OCI-LY7 (cell line): ENCODE measurements around the gene CARS1. TPM values are rescaled to one million over a fixed set of nuclear protein-coding genes. Genes with fewer than 3 reads are reported as not detected.
A peak's percentile ranks its signal among the peaks of the same experiment; 100 is the strongest.

Experiments
- BruUV-seq: library from RNA; stranded (reverse); fragments of 400-500 nt; replicated peaks from 2 replicates; lab custom pipeline; 2021; lab: Mats Ljungman, UMichigan
- CTCF ChIA-PET: fragments of 300-600 bp; sonication (Branson Sonifier 250); formaldehyde crosslinking; loops from one replicate; lab custom pipeline; 2022; ENCODE audit warnings: antibody characterized with exemption; ENCODE audit not compliant: unreplicated experiment; lab: Charles Lee
- POLR2A ChIA-PET: fragments of 300-600 bp; sonication (Branson Sonifier 250); formaldehyde crosslinking; loops from one replicate; lab custom pipeline; 2022; ENCODE audit warnings: antibody characterized with exemption; lab: Charles Lee
- DNase-seq: peaks from one replicate; pipeline ENCODE4 v3.0.0-alpha.2; 2015; ENCODE audit warnings: low spot score
- H2AFZ ChIP-seq: fragments of 200-600 bp; sonication (generic), shearing (Covaris generic); 2 replicates; pipeline ENCODE4 v1.6.1; 2014; ENCODE audit warnings: mild to moderate bottlenecking, antibody characterized with exemption, low read length, moderate library complexity
- H3K27ac ChIP-seq: fragments of 200-600 bp; sonication (generic); 2 replicates; pipeline ENCODE4 v1.5.1; 2014; ENCODE audit warnings: mixed run types, low read depth, mild to moderate bottlenecking, moderate library complexity, low read length, inconsistent platforms; ENCODE audit not compliant: poor library complexity, severe bottlenecking
- H3K36me3 ChIP-seq: fragments of 200-600 bp; sonication (generic); 2 replicates; pipeline ENCODE4 v1.6.1; 2014; ENCODE audit warnings: mild to moderate bottlenecking, antibody characterized with exemption, low read length, moderate library complexity, mixed read lengths; ENCODE audit not compliant: insufficient read depth
- H3K4me1 ChIP-seq: fragments of 200-600 bp; sonication (generic); 2 replicates; pipeline ENCODE4 v1.5.1; 2014; ENCODE audit warnings: mild to moderate bottlenecking, low read length; ENCODE audit not compliant: insufficient read depth, poor library complexity, severe bottlenecking
- H3K4me2 ChIP-seq: fragments of 200-600 bp; sonication (generic); 2 replicates; pipeline ENCODE4 v1.6.1; 2014; ENCODE audit warnings: mild to moderate bottlenecking, low read length
- H3K4me3 ChIP-seq: fragments of 200-600 bp; sonication (generic); 2 replicates; pipeline ENCODE4 v1.5.1; 2014; ENCODE audit warnings: mild to moderate bottlenecking, low read depth, low read length; ENCODE audit not compliant: poor library complexity, severe bottlenecking
- H3K79me2 ChIP-seq: fragments of 200-600 bp; sonication (generic); 2 replicates; pipeline ENCODE4 v1.6.1; 2016; ENCODE audit warnings: low read depth, mild to moderate bottlenecking, low read length, moderate library complexity, mixed read lengths; ENCODE audit not compliant: insufficient read depth
- H3K9me2 ChIP-seq: fragments of 200-600 bp; sonication (generic); 2 replicates; pipeline ENCODE4 v1.6.1; 2016; ENCODE audit warnings: mild to moderate bottlenecking, low read length, mixed read lengths; ENCODE audit not compliant: insufficient read depth
- H3K9me3 ChIP-seq: fragments of 200-600 bp; sonication (generic); 2 replicates; pipeline ENCODE4 v1.6.1; 2014; ENCODE audit warnings: mild to moderate bottlenecking, mixed run types, low read length, mixed read lengths
- H4K20me1 ChIP-seq: fragments of 200-600 bp; sonication (generic); 2 replicates; pipeline ENCODE4 v1.6.1; 2014; ENCODE audit warnings: mild to moderate bottlenecking, antibody characterized with exemption, low read length, moderate library complexity, mixed read lengths; ENCODE audit not compliant: insufficient read depth
- EZH2phosphoT487 ChIP-seq: fragments of 200-600 bp; sonication (generic); IDR thresholded peaks from 2 replicates; pipeline ENCODE4 v1.6.1; 2018; ENCODE audit warnings: low read depth, borderline replicate concordance, mild to moderate bottlenecking, mixed run types, antibody characterized with exemption, low read length, moderate library complexity, mixed read lengths
- intact Hi-C: fragments of 100-400 bp; cut with micrococcal nuclease; formaldehyde crosslinking; loops from one replicate; pipeline ENCODE4 v1.10.0; 2022; ENCODE audit not compliant: unreplicated experiment
- total RNA-seq, 2 experiments: library from RNA; depleted of rRNA in 1 of 2; stranded (reverse); fragments of >200 nt in 1 of 2; shearing (Covaris generic) in 1 of 2; gene quantifications; 2 replicates each; pipeline ENCODE4 v1.2.3, GENCODE V29; 2014 to 2022
- TF ChIP-seq, protein P1 (sequence below): fragments of 200-600 bp; sonication (generic); conservative IDR thresholded peaks from 2 replicates; pipeline ENCODE4 v1.5.1; 2014; ENCODE audit warnings: mild to moderate bottlenecking, antibody characterized with exemption, low read length, moderate library complexity, mixed read lengths

CARS1 gene
- total RNA-seq, 2 experiments from 2014 or later, result 58.3 to 88.8 TPM

GRCh38 chr11:3050386-3051195 is 6.6 kb downstream of the CARS1 start:
- Histone ChIP-seq H3K27ac (no peak overlapping the region), H3K9me3 (no peaks in the 10 kb centered on the region), H3K79me2 (peaks cover 57% of the 10 kb centered on the region), H3K9me2 (no peaks in the 10 kb centered on the region), H4K20me1 (peaks cover 6% of the 10 kb centered on the region; the same call in 1 of the 2 replicates), H3K36me3 (peaks cover 66% of the 10 kb centered on the region), H2AFZ (no peak overlapping the region), H3K4me3 (no peak overlapping the region), H3K4me2 (peak overlapping the region; percentile 34; the same call in 1 of the 2 replicates), H3K4me1 (peaks cover 2% of the 10 kb centered on the region)
- TF ChIP-seq, protein P1, sequence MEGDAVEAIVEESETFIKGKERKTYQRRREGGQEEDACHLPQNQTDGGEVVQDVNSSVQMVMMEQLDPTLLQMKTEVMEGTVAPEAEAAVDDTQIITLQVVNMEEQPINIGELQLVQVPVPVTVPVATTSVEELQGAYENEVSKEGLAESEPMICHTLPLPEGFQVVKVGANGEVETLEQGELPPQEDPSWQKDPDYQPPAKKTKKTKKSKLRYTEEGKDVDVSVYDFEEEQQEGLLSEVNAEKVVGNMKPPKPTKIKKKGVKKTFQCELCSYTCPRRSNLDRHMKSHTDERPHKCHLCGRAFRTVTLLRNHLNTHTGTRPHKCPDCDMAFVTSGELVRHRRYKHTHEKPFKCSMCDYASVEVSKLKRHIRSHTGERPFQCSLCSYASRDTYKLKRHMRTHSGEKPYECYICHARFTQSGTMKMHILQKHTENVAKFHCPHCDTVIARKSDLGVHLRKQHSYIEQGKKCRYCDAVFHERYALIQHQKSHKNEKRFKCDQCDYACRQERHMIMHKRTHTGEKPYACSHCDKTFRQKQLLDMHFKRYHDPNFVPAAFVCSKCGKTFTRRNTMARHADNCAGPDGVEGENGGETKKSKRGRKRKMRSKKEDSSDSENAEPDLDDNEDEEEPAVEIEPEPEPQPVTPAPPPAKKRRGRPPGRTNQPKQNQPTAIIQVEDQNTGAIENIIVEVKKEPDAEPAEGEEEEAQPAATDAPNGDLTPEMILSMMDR, result no peak
- no peak for TF ChIP-seq EZH2phosphoT487
- BruUV-seq, result no TSS peak
- DNase-seq, result no peak
- intact Hi-C loops, result no loop called here
- ChIA-PET POLR2A (no interaction called here), CTCF (no interaction called here)

DNA sequence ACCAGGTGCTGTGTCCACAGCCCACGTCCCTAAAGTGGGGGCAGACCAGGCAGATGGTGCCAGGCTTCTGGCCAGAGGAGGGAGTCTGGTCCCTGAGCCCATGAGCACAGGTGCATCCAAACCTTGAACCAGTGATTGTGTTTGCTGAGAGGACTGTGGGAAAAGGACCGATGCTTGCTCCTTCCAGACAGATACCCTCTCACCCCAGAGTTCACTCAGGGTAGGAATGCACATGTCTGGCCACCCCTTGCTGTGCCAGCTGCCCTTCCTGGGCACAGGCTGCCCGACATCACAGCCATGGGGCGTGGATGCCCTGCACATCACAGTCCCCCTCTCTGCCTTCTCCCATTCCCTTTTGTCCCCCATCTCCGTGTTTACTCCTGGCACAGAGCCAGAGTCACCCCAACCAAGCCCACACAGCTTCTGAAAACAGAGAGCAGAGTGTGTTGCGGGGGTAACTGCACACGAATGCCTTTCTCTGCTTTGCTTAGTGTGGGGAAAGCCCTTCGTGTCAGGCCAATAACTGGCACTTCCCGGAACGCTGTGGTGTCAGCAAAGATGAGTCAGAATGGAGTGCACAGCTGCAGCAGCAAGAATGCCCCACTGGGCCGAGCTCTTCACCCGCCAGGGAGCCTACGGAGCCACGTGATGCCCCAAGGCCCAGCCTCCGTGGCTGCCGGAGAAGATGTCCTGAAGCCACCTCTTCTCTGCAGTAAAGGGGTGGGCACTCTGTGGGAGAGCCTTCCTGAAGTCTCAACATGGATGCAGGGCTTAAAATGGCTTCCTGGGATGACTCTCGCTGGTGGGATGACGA is 7.6 kb downstream of the CARS1 start:
- ChIA-PET POLR2A (no interaction called here), CTCF (no interaction called here)
- Histone ChIP-seq H2AFZ (no peak overlapping the region), H3K4me1 (no peaks in the 10 kb centered on the region), H4K20me1 (peaks cover 5% of the 10 kb centered on the region; the same call in 1 of the 2 replicates), H3K36me3 (peaks cover 69% of the 10 kb centered on the region), H3K79me2 (peaks cover 48% of the 10 kb centered on the region), H3K4me3 (no peak overlapping the region), H3K9me3 (no peaks in the 10 kb centered on the region), H3K4me2 (peak overlapping the region; percentile 34; the same call in 1 of the 2 replicates), H3K27ac (no peak overlapping the region), H3K9me2 (no peaks in the 10 kb centered on the region)
- TF ChIP-seq, protein P1, result no peak
- TF ChIP-seq EZH2phosphoT487, result no peak
- no TSS peak for BruUV-seq
- intact Hi-C loops, result no loop called here
- peak; percentile 10 for DNase-seq
